ENCODE data around the gene COL4A2. TPM values are rescaled to one million over a fixed set of nuclear protein-coding genes. Genes with fewer than 3 reads are reported as not detected.

COL4A2 gene
- total RNA-seq, 6 donors from 2014 or later: 169 to 458 (median 258) TPM

DNA sequence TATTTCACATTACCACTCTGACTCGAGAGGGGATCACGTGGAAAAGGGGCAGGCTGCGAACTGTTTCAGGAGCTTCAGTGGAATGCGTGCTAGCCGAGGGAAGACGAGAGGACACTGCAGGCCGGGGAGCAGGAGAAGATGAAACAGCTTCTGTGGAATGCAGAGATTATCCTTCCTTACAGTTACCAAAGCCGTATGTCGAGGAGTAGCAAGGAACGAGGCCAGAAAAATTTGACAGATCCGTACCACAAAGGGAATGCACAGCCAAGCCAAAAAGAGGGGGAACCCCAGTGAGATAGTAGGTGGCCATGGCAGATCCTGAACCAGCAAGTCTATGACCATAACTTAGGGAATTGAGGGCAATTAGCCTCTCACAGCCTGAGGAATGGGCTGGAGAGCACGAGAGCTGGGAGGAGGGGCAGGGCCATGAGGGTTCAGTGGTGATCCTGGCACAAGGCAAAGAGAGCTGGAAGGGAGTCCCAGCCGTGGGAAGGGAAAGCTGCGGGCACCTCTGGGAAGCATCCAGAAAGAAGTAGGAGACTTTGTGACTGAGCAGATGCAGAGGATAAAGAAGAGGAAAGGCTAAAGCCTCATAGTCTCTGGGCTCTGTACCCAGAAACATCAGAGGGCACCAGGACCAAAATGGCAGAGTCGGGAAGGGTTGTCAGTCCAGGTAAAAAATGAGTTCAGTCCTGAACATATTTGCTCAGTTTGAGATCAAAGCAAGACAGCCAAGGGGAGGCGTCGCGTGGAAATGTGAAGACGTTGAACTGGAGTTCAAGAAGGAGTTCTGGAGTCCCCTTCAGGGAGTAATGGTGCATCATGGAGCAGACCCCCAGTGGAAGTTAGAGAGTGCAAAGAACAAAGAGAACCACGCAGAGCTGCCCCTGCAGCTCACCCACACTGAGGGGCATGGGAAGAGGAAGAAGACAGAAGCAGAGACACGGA lies 5.2 kb upstream of the COL4A2 start:
- ATAC-seq (ENCODE audit: low FRiP score in 2 of 2) (no peak), DNase-seq (no peak)
- H3K27me3 ChIP-seq: peaks cover 0 to 3% (median 0%) of the 10 kb centered on the region in 4 donors
- peaks cover 42 to 71% (median 57%) of the 10 kb centered on the region in 4 donors for H3K4me1 ChIP-seq
- peaks cover 0 to 5% (median 0%) of the 10 kb centered on the region in 4 donors for H3K36me3 ChIP-seq
- peak overlapping the region; percentile 15 to 52 (median 30) for H3K27ac ChIP-seq
- peak overlapping the region in 1 of 4 donors; percentile 14 for H3K4me3 ChIP-seq
- no peaks in the 10 kb centered on the region for H3K9me3 ChIP-seq
- 56 to 62% methylated on average over 20 to 21 of the region's 21 CpGs for WGBS, 2 donors
- TF ChIP-seq EP300 (IDR thresholded peaks at IDR 0.05): no peak
- TF ChIP-seq, protein P1, sequence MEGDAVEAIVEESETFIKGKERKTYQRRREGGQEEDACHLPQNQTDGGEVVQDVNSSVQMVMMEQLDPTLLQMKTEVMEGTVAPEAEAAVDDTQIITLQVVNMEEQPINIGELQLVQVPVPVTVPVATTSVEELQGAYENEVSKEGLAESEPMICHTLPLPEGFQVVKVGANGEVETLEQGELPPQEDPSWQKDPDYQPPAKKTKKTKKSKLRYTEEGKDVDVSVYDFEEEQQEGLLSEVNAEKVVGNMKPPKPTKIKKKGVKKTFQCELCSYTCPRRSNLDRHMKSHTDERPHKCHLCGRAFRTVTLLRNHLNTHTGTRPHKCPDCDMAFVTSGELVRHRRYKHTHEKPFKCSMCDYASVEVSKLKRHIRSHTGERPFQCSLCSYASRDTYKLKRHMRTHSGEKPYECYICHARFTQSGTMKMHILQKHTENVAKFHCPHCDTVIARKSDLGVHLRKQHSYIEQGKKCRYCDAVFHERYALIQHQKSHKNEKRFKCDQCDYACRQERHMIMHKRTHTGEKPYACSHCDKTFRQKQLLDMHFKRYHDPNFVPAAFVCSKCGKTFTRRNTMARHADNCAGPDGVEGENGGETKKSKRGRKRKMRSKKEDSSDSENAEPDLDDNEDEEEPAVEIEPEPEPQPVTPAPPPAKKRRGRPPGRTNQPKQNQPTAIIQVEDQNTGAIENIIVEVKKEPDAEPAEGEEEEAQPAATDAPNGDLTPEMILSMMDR (IDR thresholded peaks at IDR 0.05): no peak
- no peak for TF ChIP-seq POLR2A (IDR thresholded peaks at IDR 0.05)
- TF ChIP-seq POLR2AphosphoS5 (IDR thresholded peaks at IDR 0.05): no peak

DNA sequence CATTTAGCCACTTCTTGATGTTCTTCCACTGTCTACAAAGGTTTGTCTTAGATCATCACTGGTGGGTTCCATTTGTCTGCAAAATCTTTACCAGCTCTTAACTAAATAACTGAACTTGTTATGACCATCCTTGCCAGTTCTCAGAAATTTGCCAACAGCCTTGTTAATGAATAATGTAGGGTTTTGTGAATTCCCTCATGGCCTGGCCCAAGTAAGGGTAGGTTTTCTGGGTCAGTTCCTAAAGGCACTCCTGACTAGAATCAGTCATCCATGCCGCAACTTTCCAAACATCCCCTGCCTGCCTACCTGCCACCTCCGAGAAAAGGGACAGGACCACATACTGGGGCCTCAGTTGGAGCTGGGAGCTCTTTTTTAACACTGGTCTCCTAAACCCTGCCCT lies 4.1 kb upstream of the COL4A2 start:
- no peak for ATAC-seq (ENCODE audit: low FRiP score in 2 of 2)
- H3K4me3 ChIP-seq: peak overlapping the region in 1 of 4 donors; percentile 14
- H3K9me3 ChIP-seq: no peaks in the 10 kb centered on the region
- H3K27me3 ChIP-seq: peaks cover 0 to 7% (median 2%) of the 10 kb centered on the region in 4 donors
- 92 to 100% methylated on average over 2 of the region's 2 CpGs for WGBS, 2 donors
- no peak for DNase-seq
- H3K4me1 ChIP-seq: peaks cover 42 to 71% (median 48%) of the 10 kb centered on the region in 4 donors
- TF ChIP-seq EP300 (IDR thresholded peaks at IDR 0.05) (no peak), POLR2AphosphoS5 (IDR thresholded peaks at IDR 0.05) (no peak), POLR2A (IDR thresholded peaks at IDR 0.05) (no peak)
- TF ChIP-seq, protein P1 (IDR thresholded peaks at IDR 0.05): no peak
- peaks cover 0 to 5% (median 0%) of the 10 kb centered on the region in 4 donors for H3K36me3 ChIP-seq
- peak overlapping the region in 3 of 4 donors; percentile 7 to 60 (median 59) for H3K27ac ChIP-seq

GRCh38 chr13:110303644-110304043 lies 3.4 kb upstream of the COL4A2 start:
- TF ChIP-seq, protein P1 (IDR thresholded peaks at IDR 0.05): no peak
- TF ChIP-seq EP300 (IDR thresholded peaks at IDR 0.05) (no peak), POLR2AphosphoS5 (IDR thresholded peaks at IDR 0.05) (no peak), POLR2A (IDR thresholded peaks at IDR 0.05) (no peak)
- peak overlapping the region; percentile 7 to 60 (median 56) for H3K27ac ChIP-seq
- 68 to 83% methylated on average over 7 of the region's 7 CpGs for WGBS, 2 donors
- DNase-seq (no peak), ATAC-seq (ENCODE audit: low FRiP score in 2 of 2) (no peak)
- peaks cover 0 to 5% (median 0%) of the 10 kb centered on the region in 4 donors for H3K36me3 ChIP-seq
- no peaks in the 10 kb centered on the region for H3K9me3 ChIP-seq
- H3K27me3 ChIP-seq: peaks cover 0 to 7% (median 3%) of the 10 kb centered on the region in 4 donors
- H3K4me3 ChIP-seq: peak overlapping the region in 1 of 4 donors; percentile 81
- H3K4me1 ChIP-seq: peaks cover 37 to 67% (median 45%) of the 10 kb centered on the region in 4 donors

DNA sequence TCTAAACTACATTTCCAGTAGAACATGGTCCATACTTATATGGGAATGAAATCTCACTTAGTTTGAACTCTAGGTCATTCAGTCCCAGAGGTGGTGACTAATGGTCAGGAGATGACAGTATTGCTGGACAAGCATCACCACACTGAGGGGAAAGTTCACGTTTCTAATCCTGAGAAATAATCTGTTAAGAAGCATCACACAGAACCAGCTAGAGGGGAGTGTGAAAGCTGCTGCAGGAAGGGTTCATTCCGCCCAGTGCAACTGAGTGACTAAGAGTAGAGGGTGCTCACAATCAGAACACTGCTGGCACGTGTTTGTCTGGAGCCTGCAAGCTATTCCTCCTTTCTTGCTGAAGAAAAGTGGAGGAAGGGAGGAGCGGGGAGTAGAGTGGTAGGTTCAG lies 2.8 kb upstream of the COL4A2 start:
- TF ChIP-seq POLR2A (IDR thresholded peaks at IDR 0.05) (no peak), EP300 (IDR thresholded peaks at IDR 0.05) (peak in 1 of 4 donors; percentile 41), POLR2AphosphoS5 (IDR thresholded peaks at IDR 0.05) (peak in 1 of 2 donors; percentile 38)
- TF ChIP-seq, protein P1 (IDR thresholded peaks at IDR 0.05): no peak
- Histone ChIP-seq H3K27me3 (peaks cover 0 to 7% (median 3%) of the 10 kb centered on the region in 4 donors), H3K36me3 (peaks cover 0 to 5% (median 0%) of the 10 kb centered on the region in 4 donors), H3K9me3 (no peaks in the 10 kb centered on the region), H3K4me1 (peaks cover 31 to 65% (median 40%) of the 10 kb centered on the region in 4 donors), H3K27ac (peak overlapping the region in 3 of 4 donors; percentile 59 to 93 (median 91)), H3K4me3 (peak overlapping the region in 3 of 4 donors; percentile 69 to 81 (median 73))
- no peak for ATAC-seq (ENCODE audit: low FRiP score in 2 of 2)
- no peak for DNase-seq
- WGBS, 2 donors: 42 to 56% methylated on average over 4 of the region's 4 CpGs
